Natural killer cell (primary cell): ENCODE data around the gene SUPT20HL1. TPM values are rescaled to one million over a fixed set of nuclear protein-coding genes. Genes with fewer than 3 reads are reported as not detected.

Experiments
- ATAC-seq, 3 donors: fragments of 150-1000 bp in 2 of 3; fragments of 200-7000 bp in 1 of 3; cut with Tn5 transposase; 1 replicate in 1 of 3; 2 replicates in 2 of 3; pipeline ENCODE4 v1.10.0; 2021; ENCODE audit warnings: mild to moderate bottlenecking in 2 of 3, moderate library complexity in 2 of 3
- DNase-seq, 2 donors: peaks; one replicate each; pipeline versions ENCODE4 v3.0.0 to v3.0.0-alpha.2; 2013 to 2021; ENCODE audit warnings: mixed read lengths in 1 of 2
- H3K27ac ChIP-seq: one replicate; pipeline ENCODE4 v1.5.1; 2013; ENCODE audit warnings: mild to moderate bottlenecking, low read length
- H3K27me3 ChIP-seq: one replicate; pipeline ENCODE4 v1.6.1; 2013; ENCODE audit warnings: low read length; ENCODE audit not compliant: control insufficient read depth, insufficient read depth
- H3K36me3 ChIP-seq: one replicate; pipeline ENCODE4 v1.6.1; 2013; ENCODE audit warnings: low read length; ENCODE audit not compliant: control insufficient read depth, insufficient read depth
- H3K4me1 ChIP-seq: one replicate; pipeline ENCODE4 v1.6.1; 2013; ENCODE audit warnings: low read length; ENCODE audit not compliant: control insufficient read depth, insufficient read depth
- H3K4me3 ChIP-seq: one replicate; pipeline ENCODE4 v1.5.1; 2013; ENCODE audit warnings: low read length
- H3K9me3 ChIP-seq: one replicate; pipeline ENCODE4 v1.6.1; 2013; ENCODE audit warnings: low read length; ENCODE audit not compliant: control insufficient read depth, insufficient read depth
- H3K27ac Mint-ChIP-seq, 2 donors: one replicate each; pipeline ENCODE4 v1.8.0; 2022; ENCODE audit warnings: mild to moderate bottlenecking in 2 of 2, mixed read lengths in 2 of 2, moderate library complexity in 1 of 2
- H3K27me3 Mint-ChIP-seq, 2 donors: one replicate each; pipeline ENCODE4 v1.8.0; 2022; ENCODE audit warnings: low read depth in 2 of 2, mixed read lengths in 2 of 2
- H3K36me3 Mint-ChIP-seq: one replicate; pipeline ENCODE4 v1.8.0; 2022; ENCODE audit warnings: mixed read lengths
- H3K4me1 Mint-ChIP-seq, 2 donors: one replicate each; pipeline ENCODE4 v1.8.0; 2022; ENCODE audit warnings: mixed read lengths in 2 of 2
- H3K4me3 Mint-ChIP-seq: one replicate; pipeline ENCODE4 v1.8.0; 2022; ENCODE audit warnings: mild to moderate bottlenecking, moderate library complexity, mixed read lengths
- H3K9me3 Mint-ChIP-seq, 2 donors: one replicate each; pipeline ENCODE4 v1.8.0; 2022; ENCODE audit warnings: mixed read lengths in 2 of 2
- CTCF ChIP-seq: fragments of 200-600 bp; IDR thresholded peaks from one replicate; pipeline ENCODE4 v1.8.0; 2022; ENCODE audit warnings: antibody characterized with exemption
- WGBS: methylation state at CpG from one replicate; pipeline ENCODE4 v1.1.7; 2013; ENCODE audit warnings: missing lambda C conversion rate; ENCODE audit not compliant: insufficient coverage; 5-methylcytosine and 5-hydroxymethylcytosine counted together
- intact Hi-C: fragments of 100-400 bp; cut with micrococcal nuclease; formaldehyde crosslinking; loops from one replicate; pipeline ENCODE4 v1.14.2; 2022
- total RNA-seq, 4 donors: library from RNA; stranded (reverse); fragments of 120-200 nt in 1 of 4; gene quantifications; one replicate each; pipeline versions ENCODE4 v1.2.3 to v1.2.4, GENCODE V29; 2013 to 2022

Gene SUPT20HL1
- total RNA-seq, 3 donors from 2014 or later (not counting 1 experiment from before 2014, with no cell fraction given), result not detected

- intact Hi-C loops, result no loop called here
- H3K4me1 ChIP-seq, result no peaks in the 10 kb centered on the region
- no peaks in the 10 kb centered on the region for H3K36me3 Mint-ChIP-seq
- no peaks in the 10 kb centered on the region for H3K9me3 Mint-ChIP-seq
- DNase-seq, result no peak
- no peak for TF ChIP-seq CTCF
- no peak overlapping the region for H3K27ac Mint-ChIP-seq
- H3K4me3 Mint-ChIP-seq, result no peak overlapping the region
- peaks cover 3 to 40% of the 10 kb centered on the region in 2 donors for H3K27me3 Mint-ChIP-seq
- ATAC-seq, result no peak
- no peaks in the 10 kb centered on the region for H3K9me3 ChIP-seq
- H3K36me3 ChIP-seq, result no peaks in the 10 kb centered on the region
- 100% methylated on average over 1 of the region's 1 CpG for WGBS
- peaks cover 0 to 8% of the 10 kb centered on the region in 2 donors for H3K4me1 Mint-ChIP-seq
- H3K27ac ChIP-seq, result no peak overlapping the region
- H3K27me3 ChIP-seq, result no peaks in the 10 kb centered on the region
- H3K4me3 ChIP-seq, result no peak overlapping the region
These were observed 24.6 kb upstream of the SUPT20HL1 start for GRCh38 chrX:24335871-24336270.

GRCh38 chrX:24339911-24340310, 20.5 kb upstream of the SUPT20HL1 start:
- DNase-seq, result no peak
- ATAC-seq, result no peak
- Histone ChIP-seq H3K4me1 (no peaks in the 10 kb centered on the region), H3K4me3 (no peak overlapping the region), H3K27ac (no peak overlapping the region), H3K27me3 (no peaks in the 10 kb centered on the region), H3K9me3 (no peaks in the 10 kb centered on the region), H3K36me3 (no peaks in the 10 kb centered on the region)
- H3K27ac Mint-ChIP-seq, result no peak overlapping the region
- peaks cover 0 to 6% of the 10 kb centered on the region in 2 donors for H3K4me1 Mint-ChIP-seq
- H3K4me3 Mint-ChIP-seq, result no peak overlapping the region
- no peak for TF ChIP-seq CTCF
- H3K27me3 Mint-ChIP-seq, result peaks cover 6 to 19% of the 10 kb centered on the region in 2 donors
- intact Hi-C loops, result no loop called here
- no peaks in the 10 kb centered on the region for H3K9me3 Mint-ChIP-seq
- H3K36me3 Mint-ChIP-seq, result no peaks in the 10 kb centered on the region

GRCh38 chrX:24340501-24340900, 19.9 kb upstream of the SUPT20HL1 start:
- Histone ChIP-seq H3K4me3 (no peak overlapping the region), H3K27me3 (no peaks in the 10 kb centered on the region), H3K4me1 (no peaks in the 10 kb centered on the region), H3K9me3 (no peaks in the 10 kb centered on the region), H3K27ac (no peak overlapping the region), H3K36me3 (no peaks in the 10 kb centered on the region)
- no peak for TF ChIP-seq CTCF
- DNase-seq (no peak), ATAC-seq (no peak)
- peaks cover 0 to 6% of the 10 kb centered on the region in 2 donors for H3K4me1 Mint-ChIP-seq
- H3K27me3 Mint-ChIP-seq, result peaks cover 6 to 19% of the 10 kb centered on the region in 2 donors
- no peaks in the 10 kb centered on the region for H3K36me3 Mint-ChIP-seq
- intact Hi-C loops, result no loop called here
- H3K4me3 Mint-ChIP-seq, result no peak overlapping the region
- H3K27ac Mint-ChIP-seq, result no peak overlapping the region
- WGBS, result 100% methylated on average over 1 of the region's 2 CpGs
- H3K9me3 Mint-ChIP-seq, result no peaks in the 10 kb centered on the region

GRCh38 chrX:24341795-24342194, 18.6 kb upstream of the SUPT20HL1 start:
- ATAC-seq (no peak), DNase-seq (no peak)
- Mint-ChIP-seq H3K27ac (no peak overlapping the region), H3K4me1 (peaks cover 0 to 6% of the 10 kb centered on the region in 2 donors), H3K27me3 (peaks cover 6 to 19% of the 10 kb centered on the region in 2 donors), H3K9me3 (no peaks in the 10 kb centered on the region), H3K4me3 (no peak overlapping the region), H3K36me3 (no peaks in the 10 kb centered on the region)
- no peaks in the 10 kb centered on the region for H3K36me3 ChIP-seq
- no peaks in the 10 kb centered on the region for H3K27me3 ChIP-seq
- no peak for TF ChIP-seq CTCF
- intact Hi-C loops, result no loop called here
- no CpG with 5 or more reads among the region's 1 CpG for WGBS
- H3K27ac ChIP-seq, result no peak overlapping the region
- H3K4me1 ChIP-seq, result no peaks in the 10 kb centered on the region
- no peaks in the 10 kb centered on the region for H3K9me3 ChIP-seq
- H3K4me3 ChIP-seq, result no peak overlapping the region
